Uterus (tissue), 4 donors: ENCODE results near the gene GLP2R. TPM values are rescaled to one million over a fixed set of nuclear protein-coding genes. Genes with fewer than 3 reads are reported as not detected.
"Not testable (repeated sequence)": the region's sequence is repeated elsewhere in the genome, so short reads cannot be mapped to it uniquely, and the experiment has no call there.

Experiments
- DNase-seq, 2 donors: peaks; one replicate each; pipeline ENCODE4 v3.0.0-alpha.2; 2019 to 2020
- H3K27ac ChIP-seq, 2 donors: fragments of 200-600 bp; sonication (generic); 1 replicate in 1 of 2; 2 replicates in 1 of 2; pipeline ENCODE4 v1.5.1; 2016 to 2018
- H3K27me3 ChIP-seq, 2 donors: fragments of 200-600 bp; sonication (generic); one replicate each; pipeline ENCODE4 v1.5.1; 2018 to 2019; ENCODE audit warnings: control low read depth in 1 of 2
- H3K36me3 ChIP-seq, 2 donors: fragments of 200-600 bp; sonication (generic); one replicate each; pipeline ENCODE4 v1.5.1; 2019; ENCODE audit warnings: control low read depth in 1 of 2
- H3K4me1 ChIP-seq, 2 donors: fragments of 200-600 bp; sonication (generic); one replicate each; pipeline ENCODE4 v1.5.1; 2018 to 2019; ENCODE audit warnings: control low read depth in 1 of 2
- H3K4me3 ChIP-seq, 2 donors: fragments of 200-600 bp; sonication (generic); 1 replicate in 1 of 2; 2 replicates in 1 of 2; pipeline ENCODE4 v1.5.1; 2018 to 2019; ENCODE audit warnings: mild to moderate bottlenecking in 1 of 2
- H3K9me3 ChIP-seq, 2 donors: fragments of 200-600 bp; sonication (generic); one replicate each; pipeline ENCODE4 v1.5.1; 2019; ENCODE audit warnings: control low read depth in 1 of 2
- POLR2A ChIP-seq, 2 donors: fragments of 450-650 bp; IDR thresholded peaks; one replicate each; pipeline ENCODE4 v1.6.1; 2016; ENCODE audit warnings: antibody characterized with exemption in 2 of 2, mild to moderate bottlenecking in 1 of 2, moderate library complexity in 1 of 2
- intact Hi-C: fragments of 100-400 bp; cut with DNase I; formaldehyde crosslinking; loops from one replicate; pipeline ENCODE4 v1.15.1; 2023; ENCODE audit warnings: low total_unique reads
- total RNA-seq, 4 donors: library from RNA; depleted of rRNA in 3 of 4; stranded (reverse); fragments of >200 nt in 3 of 4; gene quantifications; one replicate each; pipeline versions ENCODE4 v1.1.0 to v1.2.4, GENCODE V29; 2014 to 2023
- TF ChIP-seq, protein P1 (sequence below), 4 experiments: fragments of 200-600 bp in 2 of 4; fragments of 450-650 bp in 2 of 4; sonication (generic) in 2 of 4; IDR thresholded peaks; one replicate each; pipeline ENCODE4 v1.5.1; 2016 to 2019; ENCODE audit warnings: antibody characterized with exemption in 4 of 4, mild to moderate bottlenecking in 2 of 4, moderate library complexity in 1 of 4
- donor health status: DM: yes; HTN: yes; CAD: no.

Gene GLP2R
- total RNA-seq, 4 donors from 2014 or later = under 0.01 to 12.7 (median 0.43) TPM

DNA sequence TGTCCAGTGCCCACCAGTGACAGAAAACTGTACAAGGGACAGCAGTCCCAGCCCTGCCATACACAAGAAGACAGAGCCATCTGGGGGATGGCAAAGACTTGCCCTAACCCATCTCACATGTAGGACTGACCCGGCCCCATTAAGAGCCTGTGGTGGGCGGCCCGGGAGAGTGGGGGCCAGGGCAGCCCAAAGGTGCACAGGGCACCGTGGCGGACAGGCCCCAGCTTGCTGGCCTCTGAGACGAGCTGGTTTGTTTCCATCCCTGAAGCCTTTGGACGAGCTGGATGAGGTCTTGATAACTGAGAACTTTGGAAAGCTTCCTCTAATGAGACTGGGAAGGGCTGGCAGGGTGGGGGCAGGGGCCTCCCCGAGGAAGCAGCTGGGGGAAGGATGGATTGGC, 90.4 kb downstream of the GLP2R start:
- intact Hi-C loops = no loop called here
- no peak for TF ChIP-seq POLR2A (IDR thresholded peaks at IDR 0.05)
- TF ChIP-seq, protein P1, sequence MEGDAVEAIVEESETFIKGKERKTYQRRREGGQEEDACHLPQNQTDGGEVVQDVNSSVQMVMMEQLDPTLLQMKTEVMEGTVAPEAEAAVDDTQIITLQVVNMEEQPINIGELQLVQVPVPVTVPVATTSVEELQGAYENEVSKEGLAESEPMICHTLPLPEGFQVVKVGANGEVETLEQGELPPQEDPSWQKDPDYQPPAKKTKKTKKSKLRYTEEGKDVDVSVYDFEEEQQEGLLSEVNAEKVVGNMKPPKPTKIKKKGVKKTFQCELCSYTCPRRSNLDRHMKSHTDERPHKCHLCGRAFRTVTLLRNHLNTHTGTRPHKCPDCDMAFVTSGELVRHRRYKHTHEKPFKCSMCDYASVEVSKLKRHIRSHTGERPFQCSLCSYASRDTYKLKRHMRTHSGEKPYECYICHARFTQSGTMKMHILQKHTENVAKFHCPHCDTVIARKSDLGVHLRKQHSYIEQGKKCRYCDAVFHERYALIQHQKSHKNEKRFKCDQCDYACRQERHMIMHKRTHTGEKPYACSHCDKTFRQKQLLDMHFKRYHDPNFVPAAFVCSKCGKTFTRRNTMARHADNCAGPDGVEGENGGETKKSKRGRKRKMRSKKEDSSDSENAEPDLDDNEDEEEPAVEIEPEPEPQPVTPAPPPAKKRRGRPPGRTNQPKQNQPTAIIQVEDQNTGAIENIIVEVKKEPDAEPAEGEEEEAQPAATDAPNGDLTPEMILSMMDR (IDR thresholded peaks at IDR 0.05) = no peak
- H3K4me3 ChIP-seq = no peak overlapping the region
- no peak for DNase-seq
- no peaks in the 10 kb centered on the region for H3K9me3 ChIP-seq
- H3K27ac ChIP-seq = no peak overlapping the region
- H3K4me1 ChIP-seq = no peaks in the 10 kb centered on the region
- no peaks in the 10 kb centered on the region for H3K36me3 ChIP-seq
- H3K27me3 ChIP-seq = no peaks in the 10 kb centered on the region

DNA sequence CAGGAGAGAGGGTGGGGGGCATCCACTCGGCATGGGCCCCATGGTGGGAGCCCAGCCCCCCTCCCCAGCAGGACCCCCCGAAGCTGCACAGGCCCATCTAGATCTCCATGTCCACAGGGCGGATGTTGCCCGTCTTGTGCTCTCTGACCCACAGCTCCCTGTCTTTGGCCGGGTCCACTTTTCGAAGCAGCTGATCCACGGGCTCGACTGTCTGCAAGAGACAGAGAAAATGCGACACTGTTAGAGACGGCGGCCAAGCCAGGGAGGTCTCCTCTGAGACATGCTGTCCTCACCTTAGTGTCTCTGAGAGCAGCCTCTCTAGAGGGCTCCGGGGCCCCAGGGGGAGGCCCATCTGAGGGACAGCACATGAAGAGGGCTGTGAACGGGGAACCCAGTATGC, 91.4 kb downstream of the GLP2R start:
- Histone ChIP-seq H3K27me3 (no peaks in the 10 kb centered on the region), H3K4me1 (no peaks in the 10 kb centered on the region), H3K9me3 (no peaks in the 10 kb centered on the region), H3K27ac (no peak overlapping the region), H3K4me3 (no peak overlapping the region), H3K36me3 (no peaks in the 10 kb centered on the region)
- TF ChIP-seq POLR2A (IDR thresholded peaks at IDR 0.05) = no peak
- TF ChIP-seq, protein P1 (IDR thresholded peaks at IDR 0.05) = no peak
- intact Hi-C loops = no loop called here
- no peak for DNase-seq

DNA sequence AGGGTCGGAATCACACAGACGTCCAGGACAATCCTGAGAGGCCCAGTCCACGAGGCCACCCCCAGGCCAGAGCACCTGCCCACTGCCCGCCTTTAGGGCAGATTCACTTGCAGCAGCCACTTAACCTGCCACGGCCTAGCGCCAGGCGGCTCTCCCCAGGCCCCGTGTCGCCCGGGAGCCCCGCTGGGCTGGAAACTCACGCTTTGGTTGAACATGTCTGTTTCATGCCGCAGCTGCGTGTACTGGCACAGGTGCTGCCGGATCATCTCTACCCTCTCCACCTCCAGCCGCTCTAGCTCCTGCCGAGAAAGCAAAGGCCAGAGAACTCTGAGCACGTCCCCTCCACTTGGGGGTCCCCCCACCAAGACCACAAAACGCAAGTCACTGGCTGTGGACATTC, 92.1 kb downstream of the GLP2R start:
- H3K9me3 ChIP-seq = no peaks in the 10 kb centered on the region
- TF ChIP-seq POLR2A (IDR thresholded peaks at IDR 0.05) = no peak
- TF ChIP-seq, protein P1 (IDR thresholded peaks at IDR 0.05) = no peak
- H3K27ac ChIP-seq = no peak overlapping the region
- intact Hi-C loops = no loop called here
- no peaks in the 10 kb centered on the region for H3K4me1 ChIP-seq
- H3K36me3 ChIP-seq = no peaks in the 10 kb centered on the region
- H3K27me3 ChIP-seq = no peaks in the 10 kb centered on the region
- no peak for DNase-seq
- H3K4me3 ChIP-seq = no peak overlapping the region

DNA sequence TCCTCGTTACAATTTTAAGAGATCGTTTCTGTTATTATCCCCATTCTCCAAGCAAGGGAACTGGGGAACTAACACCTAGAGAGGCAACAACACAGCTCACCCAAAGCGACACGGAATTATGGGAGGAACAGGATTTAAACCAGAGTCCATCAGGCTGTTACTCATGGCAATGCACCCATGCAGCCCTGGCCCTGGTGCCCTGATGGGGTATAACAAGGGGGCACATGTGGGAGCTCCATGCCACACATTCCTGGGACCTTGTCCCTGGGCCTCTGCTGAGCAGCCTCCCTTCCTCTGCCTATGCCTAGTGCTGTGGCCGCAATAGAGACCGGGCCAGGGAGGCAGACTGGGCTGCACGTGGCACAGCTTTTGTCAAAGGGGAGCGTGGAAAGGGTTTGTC, 92.6 kb downstream of the GLP2R start:
- H3K4me3 ChIP-seq = no peak overlapping the region
- H3K9me3 ChIP-seq = no peaks in the 10 kb centered on the region
- no peak for DNase-seq
- no peak for TF ChIP-seq POLR2A (IDR thresholded peaks at IDR 0.05)
- TF ChIP-seq, protein P1 (IDR thresholded peaks at IDR 0.05) = no peak
- H3K36me3 ChIP-seq = no peaks in the 10 kb centered on the region
- intact Hi-C loops = no loop called here
- H3K27ac ChIP-seq = no peak overlapping the region
- H3K27me3 ChIP-seq = no peaks in the 10 kb centered on the region
- no peaks in the 10 kb centered on the region for H3K4me1 ChIP-seq

DNA sequence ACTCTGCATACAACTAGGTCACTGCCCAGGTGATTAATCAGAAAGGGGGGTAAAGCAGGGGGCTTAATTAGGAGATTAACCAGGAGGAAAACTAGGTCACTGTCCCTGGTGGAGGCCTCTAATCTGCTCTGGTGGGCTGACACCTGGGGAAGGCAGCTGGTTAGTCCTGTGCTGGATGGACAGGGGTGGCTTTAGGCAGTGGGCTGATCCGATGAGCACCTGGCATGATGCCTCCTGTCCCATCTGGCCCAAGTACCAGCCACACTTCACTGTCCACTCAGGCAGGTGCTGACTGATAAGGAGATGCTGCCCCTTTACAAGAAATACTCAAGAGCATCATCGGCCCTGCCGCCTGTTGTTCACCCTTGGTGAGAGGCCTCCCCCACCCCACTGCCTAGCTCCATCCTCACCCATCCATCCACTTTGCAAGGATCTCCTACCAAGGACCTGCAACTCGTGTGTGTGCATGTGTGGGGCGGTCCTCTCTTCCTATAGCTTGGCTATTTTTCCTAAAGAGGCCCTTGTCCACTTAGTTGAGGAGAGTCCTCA, 93.2 kb downstream of the GLP2R start:
- no peaks in the 10 kb centered on the region for H3K9me3 ChIP-seq
- no peaks in the 10 kb centered on the region for H3K4me1 ChIP-seq
- no peaks in the 10 kb centered on the region for H3K36me3 ChIP-seq
- TF ChIP-seq, protein P1 (IDR thresholded peaks at IDR 0.05) = no peak
- TF ChIP-seq POLR2A (IDR thresholded peaks at IDR 0.05) = no peak
- H3K4me3 ChIP-seq = no peak overlapping the region
- DNase-seq = no peak
- no peak overlapping the region for H3K27ac ChIP-seq
- intact Hi-C loops = no loop called here
- H3K27me3 ChIP-seq = no peaks in the 10 kb centered on the region

DNA sequence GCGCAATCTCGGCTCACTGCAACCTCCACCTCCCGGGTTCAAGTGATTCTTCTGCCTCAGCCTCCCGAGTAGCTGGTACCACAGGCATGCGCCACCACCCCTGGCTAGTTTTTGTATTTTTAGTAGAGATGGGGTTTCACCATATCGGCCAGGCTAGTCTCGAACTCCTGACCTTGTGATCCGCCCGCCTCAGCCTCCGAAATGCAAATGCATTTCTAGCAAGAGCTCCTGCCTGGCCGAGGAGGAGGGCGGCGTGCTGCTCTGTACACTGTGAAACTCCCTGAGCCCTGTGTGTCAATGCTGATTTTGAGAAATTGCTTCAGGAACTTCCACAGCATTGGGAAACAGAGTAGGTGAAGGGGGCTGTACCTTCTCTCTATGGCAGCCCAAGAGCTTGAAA, 95.5 kb downstream of the GLP2R start:
- DNase-seq, H3K9me3 ChIP-seq, intact Hi-C loops, H3K27me3 ChIP-seq, H3K4me3 ChIP-seq, H3K36me3 ChIP-seq, H3K27ac ChIP-seq, H3K4me1 ChIP-seq: not testable (repeated sequence)
